Sigmoid colon (tissue), 4 donors: ENCODE measurements around the gene PLA2R1.

Experiments
- POLR2AphosphoS5 ChIP-seq, 4 donors: sonication (generic); formaldehyde crosslinking; IDR thresholded peaks; one replicate each; pipeline ENCODE4 v1.6.1; 2017; ENCODE audit warnings: antibody characterized with exemption in 4 of 4
- TF ChIP-seq, protein P1 (sequence below), 4 experiments: fragments of 450-650 bp in 3 of 4; fragments of 200-600 bp in 1 of 4; IDR thresholded peaks; one replicate each; pipeline ENCODE4 v1.5.1; 2016 to 2019; ENCODE audit warnings: antibody characterized with exemption in 4 of 4, mild to moderate bottlenecking in 3 of 4, moderate library complexity in 2 of 4

GRCh38 chr2:159973325-159973724 is 89.1 kb downstream of the PLA2R1 start:
- TF ChIP-seq POLR2AphosphoS5 (IDR thresholded peaks at IDR 0.05) = no peak
- TF ChIP-seq, protein P1, sequence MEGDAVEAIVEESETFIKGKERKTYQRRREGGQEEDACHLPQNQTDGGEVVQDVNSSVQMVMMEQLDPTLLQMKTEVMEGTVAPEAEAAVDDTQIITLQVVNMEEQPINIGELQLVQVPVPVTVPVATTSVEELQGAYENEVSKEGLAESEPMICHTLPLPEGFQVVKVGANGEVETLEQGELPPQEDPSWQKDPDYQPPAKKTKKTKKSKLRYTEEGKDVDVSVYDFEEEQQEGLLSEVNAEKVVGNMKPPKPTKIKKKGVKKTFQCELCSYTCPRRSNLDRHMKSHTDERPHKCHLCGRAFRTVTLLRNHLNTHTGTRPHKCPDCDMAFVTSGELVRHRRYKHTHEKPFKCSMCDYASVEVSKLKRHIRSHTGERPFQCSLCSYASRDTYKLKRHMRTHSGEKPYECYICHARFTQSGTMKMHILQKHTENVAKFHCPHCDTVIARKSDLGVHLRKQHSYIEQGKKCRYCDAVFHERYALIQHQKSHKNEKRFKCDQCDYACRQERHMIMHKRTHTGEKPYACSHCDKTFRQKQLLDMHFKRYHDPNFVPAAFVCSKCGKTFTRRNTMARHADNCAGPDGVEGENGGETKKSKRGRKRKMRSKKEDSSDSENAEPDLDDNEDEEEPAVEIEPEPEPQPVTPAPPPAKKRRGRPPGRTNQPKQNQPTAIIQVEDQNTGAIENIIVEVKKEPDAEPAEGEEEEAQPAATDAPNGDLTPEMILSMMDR (IDR thresholded peaks at IDR 0.05) = no peak
